Measurements from ENCODE around the gene DKK2.

- TF ChIP-seq CTCF (conservative IDR thresholded peaks at IDR 0.05) (no peak), ZFX (IDR thresholded peaks at IDR 0.05) (no peak)
These were observed 22.7 kb upstream of the DKK2 start for GRCh38 chr4:107058828-107059227.
